ENCODE data around the gene INTS4. TPM values are rescaled to one million over a fixed set of nuclear protein-coding genes. Genes with fewer than 3 reads are reported as not detected.
"Not testable (repeated sequence)": the region's sequence is repeated elsewhere in the genome, so short reads cannot be mapped to it uniquely, and the experiment has no call there.

Gene INTS4
- total RNA-seq, 1 donor from 2014 or later = 57.1 TPM

- intact Hi-C loops (cut with micrococcal nuclease) = no loop called here
Measured at GRCh38 chr11:77882396-77882795, 112.1 kb downstream of the INTS4 start.

GRCh38 chr11:77879218-77879617, 115.2 kb downstream of the INTS4 start:
- intact Hi-C loops (cut with micrococcal nuclease) = no loop called here

DNA sequence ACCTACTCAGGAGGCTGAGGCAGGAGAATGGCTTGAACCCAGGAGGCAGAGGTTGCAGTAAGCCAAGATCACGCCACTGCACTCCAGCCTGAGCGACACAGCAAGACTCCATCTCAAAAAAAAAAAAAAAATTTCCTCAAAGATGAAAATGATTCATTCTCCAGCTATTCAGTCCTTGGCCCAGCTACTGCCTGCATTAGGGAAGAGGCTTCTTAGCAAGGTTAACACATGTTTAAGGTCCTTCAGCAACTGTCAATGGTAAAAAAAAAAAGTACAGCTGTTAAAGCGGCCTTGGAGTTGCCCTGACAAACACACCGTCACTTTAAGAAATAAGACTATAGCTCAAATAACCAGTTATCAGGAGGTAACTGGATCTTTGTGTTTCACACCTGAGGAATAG, 116.2 kb downstream of the INTS4 start:
- intact Hi-C loops (cut with micrococcal nuclease) = not testable (repeated sequence)

GRCh38 chr11:77876045-77876444, 118.4 kb downstream of the INTS4 start:
- intact Hi-C loops (cut with micrococcal nuclease) = no loop called here

DNA sequence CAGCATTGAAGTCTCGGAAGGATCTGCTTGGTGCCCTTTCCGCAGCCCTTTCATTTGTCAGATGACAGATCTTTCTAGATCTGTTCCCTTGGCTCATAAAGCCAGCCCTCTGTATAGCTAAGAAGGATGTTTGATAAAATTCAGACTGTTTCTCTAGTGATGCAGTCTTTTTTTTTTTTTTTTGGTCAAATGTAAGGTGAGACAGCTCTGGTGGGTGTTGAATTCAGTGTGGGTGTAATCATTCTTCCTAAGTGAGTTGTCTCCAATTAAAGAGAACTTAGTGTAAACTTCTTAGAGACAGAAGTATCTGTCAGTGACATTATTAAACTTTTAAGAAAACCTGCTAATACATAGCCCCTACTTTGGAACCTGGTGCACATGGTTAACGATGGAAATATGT, 120.3 kb downstream of the INTS4 start:
- intact Hi-C loops (cut with micrococcal nuclease) = no loop called here

- intact Hi-C loops (cut with micrococcal nuclease) = no loop called here
Measured at GRCh38 chr11:77873345-77873744, 121.1 kb downstream of the INTS4 start.

- intact Hi-C loops (cut with micrococcal nuclease) = no loop called here
Measured at GRCh38 chr11:77871855-77872254, 122.6 kb downstream of the INTS4 start.

- intact Hi-C loops (cut with micrococcal nuclease) = no loop called here
Measured at GRCh38 chr11:77868744-77869143, 125.7 kb downstream of the INTS4 start.

- intact Hi-C loops (cut with micrococcal nuclease) = no loop called here
Measured at GRCh38 chr11:77866336-77866735, 128.1 kb downstream of the INTS4 start.

GRCh38 chr11:77865805-77866204, 128.7 kb downstream of the INTS4 start:
- intact Hi-C loops (cut with micrococcal nuclease) = no loop called here

GRCh38 chr11:77861444-77861843, 133.0 kb downstream of the INTS4 start:
- intact Hi-C loops (cut with micrococcal nuclease) = not testable (repeated sequence)

DNA sequence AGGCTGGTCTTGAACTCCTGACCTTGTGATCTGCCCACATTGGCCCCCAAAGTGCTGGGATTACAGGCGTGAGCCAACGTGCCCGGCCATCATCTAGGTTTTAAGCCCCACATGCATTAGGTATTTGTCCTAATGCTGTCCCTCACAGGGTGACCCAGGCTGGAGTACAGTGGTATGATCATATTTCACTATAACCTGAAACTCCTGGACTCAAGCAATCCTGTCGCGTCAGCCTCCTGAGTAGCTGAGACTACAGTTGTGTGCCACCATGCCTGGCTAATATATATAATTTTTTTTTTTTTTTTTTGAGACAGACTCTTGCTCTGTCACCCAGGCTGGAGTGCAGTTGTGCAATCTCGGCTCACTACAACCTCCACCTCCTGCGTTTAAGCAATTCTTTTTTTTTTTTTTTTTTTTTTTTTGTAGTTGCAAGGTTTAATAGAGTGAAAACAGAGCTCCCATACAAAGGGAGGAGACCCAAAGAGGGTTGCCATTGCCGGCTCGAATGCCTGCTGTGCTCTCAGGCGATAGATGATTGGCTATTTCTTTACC, 136.5 kb downstream of the INTS4 start:
- intact Hi-C loops (cut with micrococcal nuclease) = not testable (repeated sequence)

- intact Hi-C loops (cut with micrococcal nuclease) = no loop called here
Measured at GRCh38 chr11:77854838-77855237, 139.6 kb downstream of the INTS4 start.

DNA sequence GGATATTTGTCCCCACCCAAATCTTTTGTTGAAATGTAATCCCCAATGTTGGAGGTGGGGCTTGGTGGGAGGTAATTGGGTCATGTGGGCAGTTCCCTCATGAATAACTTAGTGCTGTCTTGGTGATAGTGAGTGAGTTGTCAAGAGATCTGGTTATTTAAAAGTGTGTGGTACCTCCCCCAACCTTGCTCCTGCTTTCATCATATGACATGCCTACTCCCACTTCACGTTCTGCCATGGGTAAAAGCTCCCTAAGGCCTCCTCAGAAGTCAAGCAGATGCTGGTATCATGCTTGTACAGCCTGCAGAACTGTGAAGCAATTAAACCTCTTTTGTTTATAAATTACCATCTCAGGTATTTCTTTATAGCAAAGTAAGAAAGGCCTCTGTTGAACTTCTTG, 143.0 kb downstream of the INTS4 start:
- intact Hi-C loops (cut with micrococcal nuclease) = no loop called here

DNA sequence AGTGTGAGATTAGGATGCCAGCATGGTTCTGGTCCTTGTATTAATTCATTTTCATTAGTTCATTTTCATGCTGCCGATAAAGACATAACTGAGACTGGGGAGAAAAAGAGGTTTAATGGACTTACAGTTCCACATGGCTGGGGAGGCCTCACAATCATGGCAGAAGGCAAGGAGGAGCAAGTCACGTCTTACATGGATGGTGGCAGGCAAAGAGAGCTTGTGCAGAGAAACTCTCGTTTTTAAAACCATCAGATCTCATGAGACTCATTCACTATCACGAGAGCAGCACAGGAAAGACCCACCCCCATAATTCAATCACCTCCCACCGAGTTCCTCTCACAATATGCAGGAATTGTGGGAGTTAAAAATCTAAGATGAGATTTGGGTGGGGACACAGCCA, 150.8 kb downstream of the INTS4 start:
- intact Hi-C loops (cut with micrococcal nuclease) = not testable (repeated sequence)

DNA sequence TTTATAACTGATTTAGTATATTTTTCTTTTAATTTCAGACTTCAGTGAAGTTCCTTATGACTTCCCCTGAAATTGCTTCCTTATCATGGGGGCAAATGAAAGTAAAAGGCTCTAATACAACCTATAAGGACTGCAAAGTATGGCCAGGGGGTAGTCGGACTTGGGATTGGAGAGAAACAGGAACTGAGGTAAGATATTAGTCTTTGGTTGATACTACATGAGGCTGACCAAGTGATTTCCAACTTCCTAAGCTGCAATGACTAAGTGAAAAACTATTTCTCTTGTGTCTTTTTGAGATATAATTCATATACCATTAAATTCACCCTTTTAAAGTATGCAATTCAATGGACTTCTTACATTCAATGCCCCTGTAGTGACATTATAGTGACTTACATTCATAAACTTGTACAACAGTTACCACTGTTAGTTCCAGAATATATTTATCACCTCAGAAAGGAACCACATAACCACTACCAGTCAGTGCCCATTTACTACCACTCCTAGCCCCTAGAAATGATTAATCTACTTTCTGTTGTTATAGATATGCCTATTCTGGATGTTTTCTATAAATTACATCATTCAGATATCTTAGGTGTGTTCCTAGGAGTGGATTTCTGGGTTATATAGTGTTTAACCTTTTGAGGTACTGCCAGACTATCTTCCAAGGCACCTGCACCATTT, 151.9 kb downstream of the INTS4 start:
- intact Hi-C loops (cut with micrococcal nuclease) = no loop called here

- intact Hi-C loops (cut with micrococcal nuclease) = no loop called here
Measured at GRCh38 chr11:77833302-77833701, 161.2 kb downstream of the INTS4 start.

GRCh38 chr11:77828926-77829325, 165.5 kb downstream of the INTS4 start:
- intact Hi-C loops (cut with micrococcal nuclease) = no loop called here

Other genes with a start within 250 kb of the INTS4 start
- gene RSF1, start 173.9 kb downstream of the INTS4 start, total RNA-seq = 47.1 and 55.6 TPM in 2 replicates
- gene AAMDC, start 173.5 kb downstream of the INTS4 start, total RNA-seq = 6.1 and 7.0 TPM in 2 replicates
- gene KCTD14, start 28.6 kb upstream of the INTS4 start, total RNA-seq = 0.39 and 0.45 TPM in 2 replicates
- gene THRSP, start 69.2 kb upstream of the INTS4 start, total RNA-seq = not detected in 2 replicates
- 198 and 207 TPM in 2 replicates for gene NDUFC2, start 85.2 kb upstream of the INTS4 start, total RNA-seq
- gene ALG8, start 145.0 kb upstream of the INTS4 start, total RNA-seq = 65.2 and 66.7 TPM in 2 replicates
- 10.6 and 11.3 TPM in 2 replicates for gene KCTD21, start 194.0 kb upstream of the INTS4 start, total RNA-seq
- gene USP35, start 194.3 kb upstream of the INTS4 start, total RNA-seq = 13.8 and 14.6 TPM in 2 replicates